ENCODE data around the gene GINS3.

GINS3 gene

DNA sequence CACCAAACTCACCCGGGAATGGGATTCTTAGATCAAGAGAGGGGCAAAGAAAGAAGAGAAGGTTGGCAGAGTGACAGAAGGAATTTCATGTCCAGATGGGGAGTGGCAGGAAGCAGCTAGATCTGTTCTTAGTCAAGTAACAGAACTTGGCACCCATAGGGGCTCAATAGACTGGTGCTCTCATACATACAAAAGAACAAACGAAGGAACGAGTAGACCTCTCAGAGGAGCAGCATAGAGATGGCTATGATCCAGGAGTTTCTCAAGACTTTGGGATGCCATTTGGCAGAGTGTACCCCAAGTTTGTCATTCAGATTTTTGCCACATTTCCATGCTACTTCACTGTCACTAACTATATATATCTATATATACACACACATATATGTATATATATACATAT lies 47.9 kb downstream of the GINS3 start:
- ChIA-PET POLR2A (no interaction called here), CTCF (no interaction called here)
- TF ChIP-seq FOXM1 (IDR thresholded peaks at IDR 0.05; ENCODE audit: borderline replicate concordance) = no peak
- TF ChIP-seq SUZ12 (IDR thresholded peaks at IDR 0.05) = no peak
- no peak for TF ChIP-seq SP1 (IDR thresholded peaks at IDR 0.05)
- no peak for DNase-seq (ENCODE audit: extremely low spot score)

- ChIA-PET CTCF (no interaction called here), POLR2A (no interaction called here)
- no peak for TF ChIP-seq HDGF (IDR thresholded peaks at IDR 0.05; ENCODE audit: borderline replicate concordance)
- no peak for TF ChIP-seq SUZ12 (IDR thresholded peaks at IDR 0.05)
- no peak for TF ChIP-seq SP1 (IDR thresholded peaks at IDR 0.05)
- no peak for TF ChIP-seq ARNT (IDR thresholded peaks at IDR 0.05)
- DNase-seq (ENCODE audit: extremely low spot score) = no peak
These were observed 50.3 kb downstream of the GINS3 start for GRCh38 chr16:58442547-58442946.

GRCh38 chr16:58443783-58444182 lies 51.5 kb downstream of the GINS3 start:
- TF ChIP-seq NFRKB (IDR thresholded peaks at IDR 0.05) (no peak), FOXK2 (IDR thresholded peaks at IDR 0.05) (no peak), HDGF (IDR thresholded peaks at IDR 0.05; ENCODE audit: borderline replicate concordance) (no peak), FOXA1 (IDR thresholded peaks at IDR 0.05) (no peak), ELF4 (IDR thresholded peaks at IDR 0.05) (no peak), SP1 (IDR thresholded peaks at IDR 0.05) (no peak), LEF1 (IDR thresholded peaks at IDR 0.05; ENCODE audit: borderline replicate concordance) (no peak), BHLHE40 (IDR thresholded peaks at IDR 0.05; ENCODE audit: borderline replicate concordance) (no peak), TARDBP (IDR thresholded peaks at IDR 0.05) (no peak), SUZ12 (IDR thresholded peaks at IDR 0.05) (no peak), CTBP1 (IDR thresholded peaks at IDR 0.05; ENCODE audit: borderline replicate concordance) (no peak), FOXM1 (IDR thresholded peaks at IDR 0.05; ENCODE audit: borderline replicate concordance) (no peak), ARNT (IDR thresholded peaks at IDR 0.05) (no peak)
- TF ChIP-seq, protein P1, sequence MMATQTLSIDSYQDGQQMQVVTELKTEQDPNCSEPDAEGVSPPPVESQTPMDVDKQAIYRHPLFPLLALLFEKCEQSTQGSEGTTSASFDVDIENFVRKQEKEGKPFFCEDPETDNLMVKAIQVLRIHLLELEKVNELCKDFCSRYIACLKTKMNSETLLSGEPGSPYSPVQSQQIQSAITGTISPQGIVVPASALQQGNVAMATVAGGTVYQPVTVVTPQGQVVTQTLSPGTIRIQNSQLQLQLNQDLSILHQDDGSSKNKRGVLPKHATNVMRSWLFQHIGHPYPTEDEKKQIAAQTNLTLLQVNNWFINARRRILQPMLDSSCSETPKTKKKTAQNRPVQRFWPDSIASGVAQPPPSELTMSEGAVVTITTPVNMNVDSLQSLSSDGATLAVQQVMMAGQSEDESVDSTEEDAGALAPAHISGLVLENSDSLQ (IDR thresholded peaks at IDR 0.05) = no peak
- CTCF ChIA-PET = no interaction called here
- POLR2A ChIA-PET = interaction anchor here (1.0 to 1.1 kb wide), 2 partner anchors 19 to 51 kb away, joined by 3 read pairs; partner anchors contain the start of gene GINS3
- DNase-seq (ENCODE audit: extremely low spot score) = no peak

- POLR2A ChIA-PET = interaction anchor here (1.0 to 1.1 kb wide), 2 partner anchors 19 to 52 kb away, joined by 3 read pairs; partner anchors contain the start of gene GINS3
- TF ChIP-seq HDGF (IDR thresholded peaks at IDR 0.05; ENCODE audit: borderline replicate concordance) (no peak), L3MBTL2 (conservative IDR thresholded peaks at IDR 0.05) (no peak), SP1 (IDR thresholded peaks at IDR 0.05) (no peak), ZNF384 (IDR thresholded peaks at IDR 0.05) (no peak), ELF4 (IDR thresholded peaks at IDR 0.05) (no peak), SUZ12 (IDR thresholded peaks at IDR 0.05) (no peak), ARNT (IDR thresholded peaks at IDR 0.05) (no peak), LEF1 (IDR thresholded peaks at IDR 0.05; ENCODE audit: borderline replicate concordance) (no peak), FOXM1 (IDR thresholded peaks at IDR 0.05; ENCODE audit: borderline replicate concordance) (no peak), BHLHE40 (IDR thresholded peaks at IDR 0.05; ENCODE audit: borderline replicate concordance) (no peak), CTBP1 (IDR thresholded peaks at IDR 0.05; ENCODE audit: borderline replicate concordance) (no peak), FOXK2 (IDR thresholded peaks at IDR 0.05) (no peak), NFRKB (IDR thresholded peaks at IDR 0.05) (no peak)
- TF ChIP-seq, protein P1 (IDR thresholded peaks at IDR 0.05) = no peak
- CTCF ChIA-PET = no interaction called here
- no peak for DNase-seq (ENCODE audit: extremely low spot score)
These were observed 52.0 kb downstream of the GINS3 start for GRCh38 chr16:58444265-58444664.

GRCh38 chr16:58448890-58449289 lies 56.6 kb downstream of the GINS3 start:
- no peak for TF ChIP-seq BHLHE40 (IDR thresholded peaks at IDR 0.05; ENCODE audit: borderline replicate concordance)
- TF ChIP-seq ZNF384 (IDR thresholded peaks at IDR 0.05) = no peak
- no peak for TF ChIP-seq HDGF (IDR thresholded peaks at IDR 0.05; ENCODE audit: borderline replicate concordance)
- TF ChIP-seq ARNT (IDR thresholded peaks at IDR 0.05) = no peak
- TF ChIP-seq CTBP1 (IDR thresholded peaks at IDR 0.05; ENCODE audit: borderline replicate concordance) = no peak
- POLR2A ChIA-PET = no interaction called here
- CTCF ChIA-PET = no interaction called here
- DNase-seq (ENCODE audit: extremely low spot score) = no peak

- CTCF ChIA-PET = no interaction called here
- POLR2A ChIA-PET = no interaction called here
- DNase-seq (ENCODE audit: extremely low spot score) = no peak
- TF ChIP-seq BHLHE40 (IDR thresholded peaks at IDR 0.05; ENCODE audit: borderline replicate concordance) = no peak
- TF ChIP-seq HDGF (IDR thresholded peaks at IDR 0.05; ENCODE audit: borderline replicate concordance) = no peak
- no peak for TF ChIP-seq SUZ12 (IDR thresholded peaks at IDR 0.05)
- no peak for TF ChIP-seq FOXM1 (IDR thresholded peaks at IDR 0.05; ENCODE audit: borderline replicate concordance)
- no peak for TF ChIP-seq L3MBTL2 (conservative IDR thresholded peaks at IDR 0.05)
- TF ChIP-seq FOXA1 (IDR thresholded peaks at IDR 0.05) = no peak
- TF ChIP-seq TARDBP (IDR thresholded peaks at IDR 0.05) = no peak
- no peak for TF ChIP-seq ARNT (IDR thresholded peaks at IDR 0.05)
- no peak for TF ChIP-seq FOXK2 (IDR thresholded peaks at IDR 0.05)
- TF ChIP-seq SP1 (IDR thresholded peaks at IDR 0.05) = no peak
- TF ChIP-seq ELF4 (IDR thresholded peaks at IDR 0.05) = no peak
- no peak for TF ChIP-seq NFRKB (IDR thresholded peaks at IDR 0.05)
- TF ChIP-seq, protein P1 (IDR thresholded peaks at IDR 0.05) = no peak
These were observed 57.0 kb downstream of the GINS3 start for GRCh38 chr16:58449306-58449705.

- POLR2A ChIA-PET = no interaction called here
- TF ChIP-seq, protein P1 (IDR thresholded peaks at IDR 0.05) = no peak
- no peak for TF ChIP-seq ARNT (IDR thresholded peaks at IDR 0.05)
- no peak for TF ChIP-seq FOXK2 (IDR thresholded peaks at IDR 0.05)
- CTCF ChIA-PET = no interaction called here
- DNase-seq (ENCODE audit: extremely low spot score) = no peak
These were observed 57.5 kb downstream of the GINS3 start for GRCh38 chr16:58449768-58450167.
